ENCODE data around the gene ZNF500. TPM values are rescaled to one million over a fixed set of nuclear protein-coding genes. Genes with fewer than 3 reads are reported as not detected.
A peak's percentile ranks its signal among the peaks of the same experiment; 100 is the strongest.

The ZNF500 gene
- total and polyA plus RNA-seq, 10 of the 15 experiments (the other 5 are each of a cell fraction or from before 2014, with no cell fraction given) = 0.99 to 13.1 (median 5.5) TPM

- TF ChIP-seq SPI1 (IDR thresholded peaks at IDR 0.05; ENCODE audit: borderline replicate concordance, insufficient read depth, low read depth, low read length) (peak; percentile 17; the same call in 1 of the 2 replicates), MTA2 (IDR thresholded peaks at IDR 0.05; ENCODE audit: low read depth) (peak; percentile 56; the same call in 1 of the 2 replicates), E4F1 (IDR thresholded peaks at IDR 0.05; ENCODE audit: borderline replicate concordance, partially characterized antibody) (no peak), ZNF217 (IDR thresholded peaks at IDR 0.05) (no peak), NRF1 (conservative IDR thresholded peaks at IDR 0.05; ENCODE audit: low read depth, low read length) (no peak)
Observed at GRCh38 chr16:4800290-4801041, 33.5 kb upstream of the ZNF500 start (continued).

GRCh38 chr16:4799171-4799855, 32.4 kb upstream of the ZNF500 start:
- ATAC-seq = no peak
- POLR2A ChIA-PET = interaction anchor here (1.7 to 2.1 kb wide), 2 partner anchors 31 to 65 kb away, joined by 5 to 8 read pairs; partner anchors contain the start of genes ANKS3 and DNAAF8
- no peak overlapping the region for H3K27ac ChIP-seq (ENCODE audit: control insufficient read depth, insufficient read depth)
- CTCF ChIA-PET = interaction anchor here (0.8 to 1.0 kb wide), 3 partner anchors 105 to 186 kb away, joined by 3 to 4 read pairs (median 3); no protein-coding TSS in a partner anchor
- no TSS peak for BruUV-seq (replicated peaks)
- H3K36me3 ChIP-seq (ENCODE audit: control insufficient read depth in 2 of 2, insufficient read depth in 2 of 2, low read length in 1 of 2) = no peaks in the 10 kb centered on the region; a peak in 1 of 4 replicates
- H3K9me3 ChIP-seq (replicated peaks; ENCODE audit: control insufficient read depth, insufficient read depth, low read length) = no peaks in the 10 kb centered on the region
- SMC1A ChIA-PET (ENCODE audit: uncharacterized antibody, unreplicated experiment) = interaction anchor here (1.4 kb wide), 2 partner anchors 9 to 65 kb away, joined by 4 to 5 read pairs; partner anchors contain the start of genes ANKS3 and DNAAF8
- TF ChIP-seq NFIC (IDR thresholded peaks at IDR 0.05; ENCODE audit: low read depth, low read length) = no peak
- H3K4me1 ChIP-seq (ENCODE audit: control insufficient read depth, insufficient read depth, low read length) = peaks cover 20% of the 10 kb centered on the region
- in situ Hi-C loops (cut with MboI) = no loop called here
- intact Hi-C loops (cut with micrococcal nuclease; ENCODE audit: unreplicated experiment) = no loop called here
- no peak overlapping the region for H2AFZ ChIP-seq (ENCODE audit: control insufficient read depth, low read depth, low read length)
- H3K79me2 ChIP-seq (ENCODE audit: control insufficient read depth, insufficient read depth, low read length) = no peaks in the 10 kb centered on the region
- H3K27me3 ChIP-seq (replicated peaks in 1 of 2; ENCODE audit: control insufficient read depth in 2 of 2, insufficient read depth in 2 of 2, low read length in 1 of 2) = no peaks in the 10 kb centered on the region
- H3K9ac ChIP-seq (ENCODE audit: control insufficient read depth, insufficient read depth, low read length) = no peak overlapping the region
- DNase-seq (ENCODE audit: low read depth, low spot score) = no peak
- no peak for FAIRE-seq
- peak overlapping the region; percentile 97 for H3K4me2 ChIP-seq (ENCODE audit: control insufficient read depth, insufficient read depth)
- no peaks in the 10 kb centered on the region for H4K20me1 ChIP-seq (ENCODE audit: control insufficient read depth, insufficient read depth)
- RAD21 ChIA-PET (ENCODE audit: unreplicated experiment) = interaction anchor here (0.7 to 1.2 kb wide), 2 partner anchors 27 to 31 kb away, joined by 3 to 6 read pairs; no protein-coding TSS in a partner anchor
- peak overlapping the region; percentile 72; the same call in 1 of the 2 replicates for H3K4me3 ChIP-seq
- 63% methylated on average over 19 of the region's 19 CpGs for WGBS (ENCODE audit: insufficient coverage, insufficient replicate concordance, low lambda C conversion rate, missing lambda C conversion rate)
